Renal pelvis (tissue), 4 donors: ENCODE data around the gene S1PR4. TPM values are rescaled to one million over a fixed set of nuclear protein-coding genes. Genes with fewer than 3 reads are reported as not detected.
"Not testable (repeated sequence)": the region's sequence is repeated elsewhere in the genome, so short reads cannot be mapped to it uniquely, and the experiment has no call there.

Source experiments
- DNase-seq: peaks from one replicate; pipeline ENCODE4 v3.0.0-alpha.2; 2013
- polyA plus RNA-seq, 3 donors: library from polyadenylated mRNA; unstranded; fragments of 120-200 nt; gene quantifications; one replicate each; pipeline ENCODE4 v1.2.1, GENCODE V29; 2013; ENCODE audit not compliant: insufficient read length in 3 of 3

S1PR4 gene
- polyA plus RNA-seq, 3 donors: 0.43 to 0.51 (median 0.43) TPM

GRCh38 chr19:3220576-3220975, 42.0 kb downstream of the S1PR4 start:
- no peak for DNase-seq

- DNase-seq: not testable (repeated sequence)
Observed at GRCh38 chr19:3221576-3221975, 43.0 kb downstream of the S1PR4 start.

DNA sequence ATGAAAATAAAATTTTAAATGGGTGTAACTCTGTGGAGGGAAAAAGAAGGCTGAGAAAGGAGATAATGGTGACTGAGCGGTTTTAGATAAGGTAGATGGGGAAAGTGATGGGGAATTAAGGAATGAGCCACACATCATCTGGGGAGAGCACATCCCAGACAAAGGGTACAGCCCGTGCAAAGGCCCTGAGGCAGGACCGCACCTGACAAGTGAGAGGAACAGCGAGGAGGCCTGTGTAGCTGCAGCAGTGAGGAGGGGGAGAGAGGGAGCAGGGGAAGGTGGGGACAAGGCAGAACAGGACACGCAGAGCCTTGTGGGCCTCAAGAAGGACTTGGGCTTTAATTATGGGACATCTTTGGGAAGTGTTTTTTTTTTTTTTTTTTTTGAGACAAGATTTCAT, 44.1 kb downstream of the S1PR4 start:
- no peak for DNase-seq

DNA sequence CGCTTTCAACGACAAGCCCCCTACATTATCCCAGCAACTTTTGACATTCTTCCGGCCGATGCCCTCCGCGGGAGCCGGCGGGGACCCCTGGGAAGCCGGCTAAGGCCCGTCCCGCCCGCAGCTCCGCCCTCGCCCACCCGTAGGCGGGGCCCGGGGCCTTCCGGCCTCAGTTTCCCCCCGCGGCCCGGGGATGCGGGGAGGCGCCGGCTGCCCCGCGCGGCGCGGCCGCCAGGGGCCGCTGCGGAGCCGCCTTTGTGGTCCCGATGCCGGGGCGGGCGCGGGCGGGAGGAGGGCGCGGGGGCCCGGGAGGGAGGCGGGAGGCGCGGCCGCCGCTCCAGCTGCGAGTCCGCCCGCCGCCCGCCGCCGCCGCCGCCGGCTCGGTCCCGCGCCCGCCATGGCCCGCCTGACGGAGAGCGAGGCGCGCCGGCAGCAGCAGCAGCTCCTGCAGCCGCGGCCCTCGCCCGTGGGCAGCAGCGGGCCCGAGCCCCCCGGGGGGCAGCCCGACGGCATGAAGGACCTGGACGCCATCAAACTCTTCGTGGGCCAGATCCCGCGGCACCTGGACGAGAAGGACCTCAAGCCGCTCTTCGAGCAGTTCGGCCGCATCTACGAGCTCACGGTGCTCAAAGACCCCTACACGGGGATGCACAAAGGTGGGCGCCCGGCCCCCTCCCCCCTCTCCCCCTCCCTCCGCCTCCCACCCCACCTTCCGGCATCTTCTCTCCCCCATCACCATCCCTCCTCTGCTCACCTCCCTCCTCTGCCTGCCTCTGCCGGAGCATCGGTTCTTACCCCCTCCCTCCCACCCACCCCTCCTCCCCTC, 46.0 kb downstream of the S1PR4 start, which contains the start of gene CELF5:
CELF5 (plus strand) TSS at position 316 of the 823 bp plus-strand sequence; CDS start at position 395, 79 bp downstream.
- peak; percentile 53 for DNase-seq

DNA sequence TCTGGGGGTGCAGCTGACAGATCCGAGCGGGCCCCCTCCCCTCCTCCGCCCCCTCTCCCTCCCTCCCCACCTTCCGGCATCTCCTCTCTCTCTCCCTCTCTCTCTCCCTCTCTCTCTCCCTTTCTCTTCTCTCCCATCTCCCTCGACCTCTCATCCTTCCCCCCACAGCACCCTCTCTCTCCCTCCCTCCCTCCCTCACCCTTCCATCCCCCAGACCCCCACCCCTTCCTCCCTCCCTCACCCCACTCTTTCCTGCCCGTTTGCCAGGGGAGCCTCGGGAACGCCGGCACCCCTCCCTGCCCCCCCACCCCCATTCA, 46.6 kb downstream of the S1PR4 start:
- no peak for DNase-seq

DNA sequence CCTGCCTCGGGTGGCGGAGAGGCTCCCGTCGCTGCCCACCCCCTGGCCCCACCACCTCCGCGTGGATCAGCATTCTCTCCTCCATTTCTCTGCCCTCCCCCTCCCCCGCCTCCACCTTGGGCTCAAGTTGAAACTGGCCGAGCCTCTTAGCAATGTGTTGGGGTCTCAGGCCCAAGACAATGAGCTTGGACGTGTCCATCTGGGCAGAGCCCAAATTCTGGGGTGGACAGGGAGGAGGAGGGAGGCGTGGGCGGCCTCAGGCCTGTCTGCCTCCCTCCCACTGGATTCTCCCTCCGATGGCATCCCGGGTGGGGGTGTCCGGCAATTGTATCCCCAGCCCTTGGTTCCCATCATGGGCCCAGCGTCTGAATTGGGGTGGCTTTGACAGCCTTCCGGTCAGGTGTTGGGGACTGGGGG, 47.1 kb downstream of the S1PR4 start:
- DNase-seq: no peak

- DNase-seq: no peak
Observed at GRCh38 chr19:3227054-3227626, 48.6 kb downstream of the S1PR4 start.

- DNase-seq: no peak
Observed at GRCh38 chr19:3229346-3229743, 50.8 kb downstream of the S1PR4 start.

Other genes with a start within 250 kb of the S1PR4 start
- gene ZNF77, start 233.8 kb upstream of the S1PR4 start, polyA plus RNA-seq: 1 to 10 TPM; 7.5 to 9.1 (median 7.6) TPM
- 10 to 100 TPM in 1 of 3 donors, 1 to 10 TPM in 2; 8.0 to 13.7 (median 8.4) TPM for gene TLE6, start 201.2 kb upstream of the S1PR4 start, polyA plus RNA-seq
- gene TLE2, start 149.5 kb upstream of the S1PR4 start, polyA plus RNA-seq: 10 to 100 TPM; 42.6 to 48.7 (median 43.2) TPM
- 100 to 1,000 TPM; 393 to 476 (median 425) TPM for gene TLE5, start 116.3 kb upstream of the S1PR4 start, polyA plus RNA-seq
- gene GNA11, start 84.4 kb upstream of the S1PR4 start, polyA plus RNA-seq: 10 to 100 TPM; 57.6 to 68.1 (median 65.6) TPM
- 1 to 10 TPM in 2 of 3 donors, under 1 TPM in 1; 0.99 to 1.4 (median 1.0) TPM for gene GNA15, start 42.7 kb upstream of the S1PR4 start, polyA plus RNA-seq
- gene NCLN, start 7.2 kb downstream of the S1PR4 start, polyA plus RNA-seq: 10 to 100 TPM; 42.7 to 57.7 (median 44.0) TPM
- 1 to 10 TPM; 1.1 to 1.3 (median 1.1) TPM for gene CELF5, start 45.9 kb downstream of the S1PR4 start, polyA plus RNA-seq
- gene NFIC, start 187.8 kb downstream of the S1PR4 start, polyA plus RNA-seq: 10 to 100 TPM; 25.2 to 26.2 (median 26.2) TPM